HG03103 (cell line): ENCODE data around the gene PCDHGA12.
"Not testable (repeated sequence)": the region's sequence is repeated elsewhere in the genome, so short reads cannot be mapped to it uniquely, and the experiment has no call there.

Experiments
- ATAC-seq: cut with Tn5 transposase; IDR thresholded peaks from one replicate; pipeline ENCODE4 v1.9.1; 2021; ENCODE audit warnings: low read depth; ENCODE audit not compliant: unreplicated experiment

PCDHGA12 gene

GRCh38 chr5:141430332-141431113 lies at the start of gene PCDHGA12:
Gene PCDHGA12, plus strand, starts transcription at chr5:141430507. Its CDS starts 253 bp downstream, at chr5:141430760.
- peak; percentile 80 for ATAC-seq

- no peak for ATAC-seq
Measured at GRCh38 chr5:141382469-141383294, 47.6 kb upstream of the PCDHGA12 start, which contains the start of gene PCDHGA7. Gene PCDHGA7, plus strand, starts transcription at chr5:141382742. Its CDS starts 158 bp downstream, at chr5:141382900.

GRCh38 chr5:141383345-141383744 lies 47.0 kb upstream of the PCDHGA12 start:
- ATAC-seq = no peak

- no peak for ATAC-seq
Measured at GRCh38 chr5:141384471-141385267, 45.6 kb upstream of the PCDHGA12 start.

GRCh38 chr5:141387557-141388311 lies 42.6 kb upstream of the PCDHGA12 start, which contains the start of gene PCDHGB4:
Gene PCDHGB4, plus strand, starts transcription at chr5:141387698. Its CDS starts 187 bp downstream, at chr5:141387885.
- peak; percentile 51 for ATAC-seq

- no peak for ATAC-seq
Measured at GRCh38 chr5:141388661-141389060, 41.6 kb upstream of the PCDHGA12 start.

GRCh38 chr5:141389153-141390042 lies 40.9 kb upstream of the PCDHGA12 start:
- ATAC-seq = no peak

GRCh38 chr5:141392429-141393198 lies 37.7 kb upstream of the PCDHGA12 start, which contains the start of gene PCDHGA8:
Gene PCDHGA8, plus strand, starts transcription at chr5:141392633. Its CDS starts 181 bp downstream, at chr5:141392814.
- ATAC-seq = no peak

- no peak for ATAC-seq
Measured at GRCh38 chr5:141393267-141393666, 37.0 kb upstream of the PCDHGA12 start.

GRCh38 chr5:141394401-141395187 lies 35.7 kb upstream of the PCDHGA12 start:
- not testable (repeated sequence) for ATAC-seq

- ATAC-seq = peak; percentile 94
Measured at GRCh38 chr5:141397756-141398551, 32.4 kb upstream of the PCDHGA12 start, which contains the start of gene PCDHGB5. Gene PCDHGB5, plus strand, starts transcription at chr5:141397947. Its CDS starts 181 bp downstream, at chr5:141398128.

GRCh38 chr5:141398608-141399007 lies 31.7 kb upstream of the PCDHGA12 start:
- no peak for ATAC-seq

- ATAC-seq = no peak
Measured at GRCh38 chr5:141399555-141400258, 30.6 kb upstream of the PCDHGA12 start.

GRCh38 chr5:141402553-141403243 lies 27.6 kb upstream of the PCDHGA12 start, which contains the start of gene PCDHGA9:
Gene PCDHGA9, plus strand, starts transcription at chr5:141402778. Its CDS starts 175 bp downstream, at chr5:141402953.
- ATAC-seq = no peak

GRCh38 chr5:141403387-141403786 lies 26.9 kb upstream of the PCDHGA12 start:
- no peak for ATAC-seq
